ENCODE measurements around the gene COX19.
"Not testable (repeated sequence)": the region's sequence is repeated elsewhere in the genome, so short reads cannot be mapped to it uniquely, and the experiment has no call there.

The COX19 gene

GRCh38 chr7:960972-961371, 14.4 kb downstream of the COX19 start:
- not testable (repeated sequence) for DNase-seq (ENCODE audit: low read depth in 2 of 2)

GRCh38 chr7:960269-960871, 15.0 kb downstream of the COX19 start:
- no peak for DNase-seq (ENCODE audit: low read depth in 2 of 2)

- not testable (repeated sequence) for DNase-seq (ENCODE audit: low read depth in 2 of 2)
Measured at GRCh38 chr7:959740-960139, 15.6 kb downstream of the COX19 start.

GRCh38 chr7:959271-959670, 16.1 kb downstream of the COX19 start:
- DNase-seq (ENCODE audit: low read depth in 2 of 2), result no peak

GRCh38 chr7:958221-959200, 16.8 kb downstream of the COX19 start:
- no peak for DNase-seq (ENCODE audit: low read depth in 2 of 2)

GRCh38 chr7:957418-958220, 17.7 kb downstream of the COX19 start:
- DNase-seq (ENCODE audit: low read depth in 2 of 2), result no peak

- no peak for DNase-seq (ENCODE audit: low read depth in 2 of 2)
Measured at GRCh38 chr7:956031-956430, 19.3 kb downstream of the COX19 start.

GRCh38 chr7:954330-955238, 20.8 kb downstream of the COX19 start, which contains the start of gene ADAP1:
Gene ADAP1 (minus strand): TSS chr7:954680. CDS start chr7:954477, 203 bp downstream.
- DNase-seq (ENCODE audit: low read depth in 2 of 2), result peak in 1 of 2 donors; percentile 31

GRCh38 chr7:953547-954327, 21.6 kb downstream of the COX19 start:
- DNase-seq (ENCODE audit: low read depth in 2 of 2), result no peak

GRCh38 chr7:952548-953441, 22.6 kb downstream of the COX19 start:
- DNase-seq (ENCODE audit: low read depth in 2 of 2), result no peak

- no peak for DNase-seq (ENCODE audit: low read depth in 2 of 2)
Measured at GRCh38 chr7:951881-952547, 23.3 kb downstream of the COX19 start.

GRCh38 chr7:949021-949934, 26.1 kb downstream of the COX19 start:
- DNase-seq (ENCODE audit: low read depth in 2 of 2), result no peak

GRCh38 chr7:947391-948210, 27.7 kb downstream of the COX19 start:
- DNase-seq (ENCODE audit: low read depth in 2 of 2), result no peak

- no peak for DNase-seq (ENCODE audit: low read depth in 2 of 2)
Measured at GRCh38 chr7:946256-946996, 28.9 kb downstream of the COX19 start.

GRCh38 chr7:945556-946255, 29.6 kb downstream of the COX19 start:
- DNase-seq (ENCODE audit: low read depth in 2 of 2), result no peak
